IPS-18c (cell line): Measurements from ENCODE around the gene PLAAT3.
"Not testable (repeated sequence)": the region's sequence is repeated elsewhere in the genome, so short reads cannot be mapped to it uniquely, and the experiment has no call there.

Source experiments
- H3K4me3 ChIP-seq: 2 replicates; pipeline ENCODE4 v1.7.0; 2013; ENCODE audit warnings: low read depth, mild to moderate bottlenecking, low read length, moderate library complexity; ENCODE audit not compliant: insufficient read depth
- H3K9me3 ChIP-seq: one replicate; pipeline ENCODE4 v1.6.1; 2013; ENCODE audit warnings: mild to moderate bottlenecking, low read length, moderate library complexity; ENCODE audit not compliant: control insufficient read depth, insufficient read depth

Gene PLAAT3

DNA sequence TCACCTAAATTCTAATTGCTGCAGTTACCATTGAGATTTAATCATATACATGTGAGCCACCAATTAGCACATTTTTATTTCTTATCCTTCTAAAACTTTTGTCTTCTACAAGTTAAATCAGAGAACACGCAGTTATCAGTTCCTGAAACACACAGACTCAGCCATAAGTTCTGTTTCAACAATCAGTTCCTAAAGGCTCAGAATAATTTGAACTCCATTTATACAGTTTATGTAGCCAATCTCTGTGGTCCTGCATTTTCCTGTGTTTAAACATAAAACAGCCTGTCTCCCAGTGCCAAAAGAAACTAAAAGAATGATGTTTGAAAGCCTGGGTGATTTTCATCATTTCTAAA is 2.9 kb downstream of the PLAAT3 start:
- no peak overlapping the region for H3K4me3 ChIP-seq
- H3K9me3 ChIP-seq, result no peaks in the 10 kb centered on the region

DNA sequence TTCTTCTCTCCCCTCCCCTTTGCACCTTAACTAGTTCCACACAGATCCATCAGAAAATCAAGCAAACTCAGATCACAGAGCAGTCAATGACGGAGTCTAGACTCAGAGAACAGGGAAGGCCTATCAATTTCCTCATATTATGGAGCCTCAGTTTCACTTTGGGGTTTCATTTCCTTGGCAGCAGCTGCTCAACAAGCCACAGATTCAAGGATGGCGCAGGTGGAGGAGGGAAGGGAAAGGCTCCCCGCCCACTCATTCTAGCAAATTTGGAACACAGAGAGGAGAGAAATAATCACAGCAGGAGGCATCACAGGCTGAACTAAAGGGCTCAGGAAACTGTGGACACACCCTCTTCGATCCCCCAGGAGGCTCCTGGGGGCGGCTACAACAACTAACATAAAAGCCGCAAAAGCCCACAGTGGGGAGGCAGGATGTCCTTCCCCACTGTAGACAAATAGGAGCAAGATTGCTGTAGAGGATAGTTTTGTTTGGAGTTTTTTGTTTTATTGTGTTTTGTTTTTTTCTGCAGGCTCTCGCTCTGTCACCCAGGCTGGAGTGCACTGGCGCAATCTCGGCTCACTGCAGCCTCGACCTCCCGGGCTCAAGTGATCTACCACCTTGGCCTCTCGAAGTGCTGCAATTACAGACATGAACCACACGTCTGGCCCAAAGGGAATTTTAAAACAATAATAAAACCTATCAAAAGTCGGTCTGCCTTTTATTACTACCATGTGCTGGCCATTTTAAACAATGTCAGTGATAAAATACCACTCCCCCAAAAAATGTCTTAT is 3.4 kb downstream of the PLAAT3 start:
- Histone ChIP-seq H3K4me3 (peak overlapping the region; percentile 2), H3K9me3 (no peaks in the 10 kb centered on the region)

DNA sequence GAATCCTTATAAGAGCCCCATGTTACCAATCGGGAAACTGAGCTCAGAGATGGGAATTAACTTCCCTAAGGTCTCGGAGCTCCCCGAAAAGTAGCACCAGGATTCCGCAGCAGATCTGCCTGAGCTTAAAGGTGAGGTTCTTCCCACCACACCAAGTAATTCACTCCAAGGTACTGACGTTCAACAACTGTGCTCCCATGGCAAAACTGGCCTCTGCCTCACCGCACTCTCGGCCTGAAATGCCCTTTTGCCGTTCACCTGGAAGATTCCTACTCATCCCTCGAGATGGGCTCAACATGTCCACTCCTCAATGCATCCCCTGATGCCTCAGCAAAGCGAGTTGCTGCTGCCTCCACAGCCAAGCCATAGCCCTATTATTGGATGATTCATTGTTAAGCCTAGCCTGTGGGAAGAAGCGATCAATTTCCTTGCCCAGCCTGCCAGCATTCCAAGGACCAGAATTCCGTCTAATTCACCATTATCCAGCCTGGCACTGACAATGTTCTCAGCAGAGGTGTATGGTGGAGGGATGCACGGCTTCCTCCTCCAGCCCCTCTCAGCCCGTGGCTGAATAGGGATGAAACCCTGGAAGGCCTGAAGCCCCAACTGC is 4.2 kb downstream of the PLAAT3 start:
- H3K9me3 ChIP-seq, result no peaks in the 10 kb centered on the region
- H3K4me3 ChIP-seq, result peak overlapping the region; percentile 2; the same call in 1 of the 2 replicates

DNA sequence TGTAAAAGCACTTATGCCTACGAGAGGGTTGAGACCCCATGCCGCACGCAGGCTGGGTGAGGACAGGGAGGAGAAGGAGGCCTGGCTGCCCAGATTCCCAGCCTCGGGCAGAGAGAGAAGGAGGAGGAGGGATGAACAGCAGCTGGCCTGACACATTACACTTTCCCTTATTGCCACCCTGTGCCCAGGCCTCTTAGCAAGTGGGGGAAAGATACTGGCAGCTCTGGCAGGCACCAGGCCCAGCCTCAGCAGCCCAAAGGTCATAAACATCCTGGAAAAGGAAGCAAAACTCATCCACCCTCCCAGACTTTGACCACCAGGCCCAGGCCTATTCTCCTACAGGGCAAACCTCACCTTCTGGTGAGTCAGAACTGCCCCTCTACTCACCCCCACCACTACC is 4.7 kb downstream of the PLAAT3 start:
- H3K4me3 ChIP-seq, result no peak overlapping the region
- H3K9me3 ChIP-seq, result no peaks in the 10 kb centered on the region

DNA sequence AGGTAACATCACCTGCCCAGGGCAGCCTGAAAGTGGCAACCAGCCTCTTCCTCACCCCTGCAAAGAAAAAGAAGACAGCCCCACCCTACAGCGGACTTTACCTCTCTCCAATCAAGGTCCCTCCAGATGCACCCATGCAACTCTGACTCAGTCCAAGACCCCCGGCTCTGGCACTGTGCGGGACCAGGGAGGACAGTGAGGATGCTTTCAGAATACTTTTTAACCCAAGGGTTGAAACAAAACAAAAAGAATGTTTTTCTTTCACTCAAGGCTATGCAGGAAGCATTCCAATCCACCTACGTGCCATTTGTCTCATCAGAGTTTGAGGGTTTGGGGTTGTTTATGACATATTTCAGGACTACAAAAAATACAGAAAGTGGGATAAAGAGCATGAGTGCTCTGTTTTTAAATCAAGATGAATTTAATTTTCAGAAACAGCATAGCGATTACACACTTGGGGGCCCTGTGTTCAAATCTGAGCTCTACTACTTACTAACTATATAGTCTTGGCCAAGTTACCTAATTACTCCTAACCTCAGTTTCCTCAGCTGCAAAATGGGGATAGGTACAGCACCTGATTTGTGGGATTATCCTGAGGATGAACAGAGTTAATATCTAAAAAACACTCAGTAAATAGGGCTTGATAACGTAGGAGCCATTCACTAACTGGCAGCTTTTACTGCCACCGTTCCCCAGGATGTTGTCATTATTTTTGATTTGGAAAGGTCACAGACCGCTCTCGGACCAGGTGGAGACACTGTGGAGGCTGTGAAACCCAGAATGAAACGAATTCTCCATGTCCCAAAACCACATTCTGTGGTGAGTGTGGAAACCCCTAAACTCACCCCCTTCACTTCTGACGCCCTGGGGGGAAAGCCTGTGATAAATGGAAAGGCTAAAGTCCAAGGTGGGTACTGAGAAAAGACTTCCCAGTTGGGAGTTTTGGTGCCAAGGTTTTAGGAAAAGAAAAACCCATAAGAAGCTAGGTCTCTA is 5.6 kb downstream of the PLAAT3 start:
- H3K4me3 ChIP-seq, result no peak overlapping the region
- H3K9me3 ChIP-seq, result no peaks in the 10 kb centered on the region

DNA sequence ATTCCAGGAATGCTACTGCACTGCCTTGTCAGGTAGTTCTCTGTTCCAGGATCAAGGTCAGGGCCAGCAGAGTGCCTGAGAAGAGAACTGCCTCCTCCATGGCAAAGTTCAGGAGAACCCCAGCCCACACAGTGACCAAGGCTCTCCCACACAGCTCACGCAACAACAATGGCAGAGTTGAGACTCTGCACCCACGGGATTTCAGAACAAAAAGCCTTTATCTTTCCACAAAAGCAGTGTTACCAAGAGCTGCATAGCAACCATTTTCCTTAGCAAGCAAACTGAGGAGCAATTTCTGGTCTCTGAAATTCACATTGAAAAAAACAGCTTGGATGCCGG is 11.1 kb downstream of the PLAAT3 start:
- H3K9me3 ChIP-seq, result no peaks in the 10 kb centered on the region
- H3K4me3 ChIP-seq, result no peak overlapping the region

DNA sequence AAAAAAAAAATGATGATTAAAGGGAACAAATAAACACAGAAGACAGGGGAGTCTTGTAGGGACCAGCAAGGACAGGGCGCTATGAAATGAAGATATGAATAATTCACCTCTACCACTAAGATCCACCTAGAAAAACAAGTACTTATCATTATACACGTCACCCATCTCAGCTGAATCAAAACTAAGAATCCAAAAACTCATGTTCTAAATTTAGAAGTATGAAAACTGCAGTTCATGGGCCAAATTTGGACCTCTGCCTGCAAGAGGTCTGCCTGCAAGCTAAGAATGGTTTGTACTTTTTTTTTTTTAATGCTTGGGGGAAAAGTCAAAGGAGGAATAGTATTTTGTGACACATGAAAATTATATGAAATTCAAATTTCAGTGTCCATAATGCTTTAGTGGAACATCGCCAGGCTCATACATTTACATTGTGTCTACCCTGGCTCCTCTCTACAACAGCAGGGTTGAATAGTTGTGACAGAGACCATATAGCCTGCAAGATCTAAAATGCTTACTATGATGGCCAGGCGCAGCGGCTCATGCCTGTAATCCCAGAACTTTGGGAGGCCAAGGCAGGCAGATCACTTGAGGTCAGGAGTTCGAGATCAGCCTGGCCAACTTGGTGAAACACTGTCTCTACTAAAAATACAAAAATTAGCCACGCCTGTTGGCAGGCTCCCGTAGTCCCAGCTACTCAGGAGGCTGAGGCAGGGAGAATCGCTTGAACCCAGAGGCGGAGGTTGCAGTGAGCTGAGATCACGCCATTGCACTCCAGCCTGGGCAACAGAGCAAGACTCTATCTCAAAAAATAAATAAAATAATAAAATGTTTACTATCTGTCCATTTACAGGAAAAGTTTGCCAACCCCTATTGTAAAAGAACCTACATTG is 11.7 kb downstream of the PLAAT3 start:
- not testable (repeated sequence) for H3K4me3 ChIP-seq, H3K9me3 ChIP-seq

DNA sequence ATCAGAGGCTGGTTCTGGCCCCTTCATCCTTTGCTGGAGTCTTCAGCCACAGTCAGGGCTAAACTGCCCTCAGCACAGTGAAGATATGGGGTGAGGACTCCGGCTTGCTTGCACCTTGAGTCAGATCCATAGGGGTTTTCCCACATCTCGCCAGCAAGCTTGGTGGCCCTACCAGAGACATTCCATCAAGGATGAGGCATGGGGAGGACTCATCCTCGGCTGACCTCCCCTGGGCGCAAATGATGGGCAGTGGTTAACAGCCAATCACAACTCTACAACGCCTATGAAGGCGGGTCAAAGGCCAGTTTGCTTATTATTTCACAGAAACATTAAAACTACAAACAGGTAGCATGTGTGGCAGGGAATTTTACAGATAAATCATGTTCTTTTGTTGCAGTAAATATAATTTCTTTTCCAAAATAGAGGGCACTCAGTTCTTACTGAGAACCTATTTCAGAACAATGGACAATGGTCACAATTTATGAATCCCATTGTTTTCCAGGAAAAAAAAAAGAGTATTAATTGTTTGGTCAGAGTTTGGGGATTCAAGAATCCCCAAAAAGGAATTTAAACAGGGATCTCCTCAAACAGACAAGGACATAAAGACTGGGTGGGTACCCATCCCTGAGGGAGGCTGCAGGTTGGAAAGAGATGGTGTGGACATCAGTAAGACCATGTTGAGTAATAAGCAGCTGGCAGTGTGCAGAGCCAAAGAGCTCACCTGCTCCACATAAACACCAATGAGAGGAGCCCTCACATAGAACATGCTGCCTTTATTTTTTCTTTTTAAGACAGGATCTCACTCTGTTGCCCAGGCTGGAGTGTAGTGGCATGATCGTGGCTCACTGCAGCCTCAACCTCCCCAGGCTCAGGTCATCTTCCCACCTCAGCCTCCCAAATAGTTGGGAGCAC is 14.8 kb downstream of the PLAAT3 start:
- H3K9me3 ChIP-seq, result no peaks in the 10 kb centered on the region
- H3K4me3 ChIP-seq, result no peak overlapping the region

DNA sequence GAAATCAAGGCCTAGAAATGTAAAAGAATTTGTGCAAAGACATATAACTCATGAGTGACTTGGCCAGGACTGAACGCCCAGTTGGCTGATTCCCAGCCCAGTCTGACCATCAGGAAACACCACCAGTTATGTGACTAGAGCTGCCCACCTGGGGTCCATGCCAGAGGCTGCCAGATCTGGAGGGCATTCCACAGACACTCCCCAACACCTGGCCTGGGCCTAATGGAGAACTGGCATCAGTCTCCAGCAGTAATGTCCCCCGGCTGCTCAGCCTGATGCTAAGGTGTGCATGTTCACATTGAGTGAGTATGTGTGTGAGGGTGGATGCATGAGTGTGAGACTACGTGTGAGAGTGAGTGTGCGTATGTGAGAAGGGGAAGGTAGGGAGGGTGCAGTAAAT is 15.7 kb downstream of the PLAAT3 start:
- Histone ChIP-seq H3K9me3 (no peaks in the 10 kb centered on the region), H3K4me3 (no peak overlapping the region)

DNA sequence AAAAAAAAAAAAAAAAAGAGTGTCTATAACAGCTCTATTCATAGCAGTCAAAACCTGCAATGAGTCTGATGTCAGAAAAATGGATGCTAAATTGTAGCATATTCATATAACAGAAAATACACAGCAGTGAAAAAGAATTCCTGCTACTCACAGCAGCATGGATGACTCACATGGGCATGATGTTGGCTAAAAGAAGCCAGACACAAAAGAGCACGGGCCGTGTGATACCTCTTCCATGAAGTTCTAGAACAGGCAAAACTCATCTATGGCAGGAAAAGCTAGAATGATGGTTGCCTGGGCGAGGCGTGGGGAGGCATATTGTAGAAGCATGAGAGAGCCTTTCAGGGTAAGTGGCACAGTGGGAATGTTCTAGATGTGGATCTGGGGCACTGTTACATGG is 18.9 kb downstream of the PLAAT3 start:
- no peaks in the 10 kb centered on the region for H3K9me3 ChIP-seq
- no peak overlapping the region for H3K4me3 ChIP-seq

DNA sequence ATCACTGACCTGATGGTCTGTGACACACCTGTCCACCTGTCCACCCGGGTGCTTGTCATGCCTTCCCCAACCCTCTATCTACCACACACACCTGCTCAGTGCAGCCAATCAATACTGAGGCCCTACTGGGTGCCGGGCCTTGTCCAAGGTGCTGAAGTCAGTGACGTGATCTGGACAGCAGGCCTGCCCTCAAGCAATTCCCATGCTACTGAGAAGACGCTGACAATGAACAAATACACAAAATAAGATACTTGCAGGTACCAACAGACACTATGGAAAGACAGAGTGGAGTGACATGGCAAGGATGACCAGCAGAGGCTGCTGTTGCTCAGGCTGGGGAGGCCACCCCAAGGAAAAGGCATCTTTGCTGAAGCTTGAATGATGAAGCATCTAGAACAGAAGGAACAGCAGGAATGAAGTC is 21.2 kb downstream of the PLAAT3 start:
- Histone ChIP-seq H3K4me3 (no peak overlapping the region), H3K9me3 (no peaks in the 10 kb centered on the region)

DNA sequence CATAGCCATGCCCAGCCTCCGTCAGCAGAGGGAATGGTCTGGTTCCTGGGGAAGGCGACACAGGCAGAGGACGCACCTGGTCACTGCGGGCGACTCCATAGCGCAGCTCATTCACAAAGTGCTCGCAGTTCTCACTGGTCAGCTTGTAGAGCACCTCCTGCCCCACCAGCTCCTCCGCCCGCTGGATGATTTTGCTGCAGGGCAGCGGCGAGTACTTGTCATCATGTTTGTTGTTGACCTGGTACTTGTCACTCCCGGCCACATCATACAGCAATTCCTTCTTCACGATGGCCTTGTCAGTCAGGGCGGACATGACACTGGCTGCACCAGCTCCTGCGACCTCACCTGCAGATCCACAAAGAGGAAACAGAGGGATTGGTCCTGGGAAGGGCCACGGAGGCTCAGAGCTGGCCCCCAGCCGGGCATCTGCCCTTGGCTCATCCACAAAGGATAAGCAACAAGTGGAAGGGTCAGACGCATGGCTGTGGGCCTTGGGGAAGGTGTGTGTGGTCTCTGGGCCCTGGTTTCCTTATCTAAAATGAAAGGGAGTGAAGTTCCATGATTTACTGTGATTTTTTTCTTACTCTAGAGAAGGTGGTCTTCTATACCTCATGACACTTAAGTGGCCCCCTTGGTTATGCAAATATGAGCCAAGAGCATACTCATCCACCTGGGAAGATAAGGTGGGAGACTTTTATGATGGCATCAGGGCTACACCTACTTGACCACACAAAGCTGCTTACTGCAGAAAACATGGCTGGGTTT is 24.0 kb downstream of the PLAAT3 start:
- no peaks in the 10 kb centered on the region for H3K9me3 ChIP-seq

DNA sequence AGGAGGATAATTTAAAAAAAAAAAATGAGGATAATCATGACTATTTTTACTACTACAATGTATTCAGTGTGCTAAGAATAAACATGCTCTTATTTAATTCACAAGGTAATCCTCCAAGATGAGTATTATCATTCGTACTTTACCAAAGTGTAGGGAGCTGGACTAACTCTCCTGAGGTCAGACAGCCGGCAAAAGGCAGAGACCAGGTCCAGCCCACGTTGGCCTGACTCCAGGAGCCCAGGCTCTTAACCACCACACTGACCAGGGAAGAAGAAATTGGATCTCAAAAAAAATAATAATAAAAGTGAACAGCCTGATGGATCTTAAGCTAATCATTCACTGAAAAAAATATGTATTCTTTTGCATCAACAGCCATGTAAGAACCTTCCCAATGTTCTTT is 25.2 kb downstream of the PLAAT3 start:
- no peak overlapping the region for H3K4me3 ChIP-seq
- H3K9me3 ChIP-seq, result no peaks in the 10 kb centered on the region

More for the DNA sequence above, 24.0 kb downstream of the PLAAT3 start:
- no peak overlapping the region for H3K4me3 ChIP-seq

DNA sequence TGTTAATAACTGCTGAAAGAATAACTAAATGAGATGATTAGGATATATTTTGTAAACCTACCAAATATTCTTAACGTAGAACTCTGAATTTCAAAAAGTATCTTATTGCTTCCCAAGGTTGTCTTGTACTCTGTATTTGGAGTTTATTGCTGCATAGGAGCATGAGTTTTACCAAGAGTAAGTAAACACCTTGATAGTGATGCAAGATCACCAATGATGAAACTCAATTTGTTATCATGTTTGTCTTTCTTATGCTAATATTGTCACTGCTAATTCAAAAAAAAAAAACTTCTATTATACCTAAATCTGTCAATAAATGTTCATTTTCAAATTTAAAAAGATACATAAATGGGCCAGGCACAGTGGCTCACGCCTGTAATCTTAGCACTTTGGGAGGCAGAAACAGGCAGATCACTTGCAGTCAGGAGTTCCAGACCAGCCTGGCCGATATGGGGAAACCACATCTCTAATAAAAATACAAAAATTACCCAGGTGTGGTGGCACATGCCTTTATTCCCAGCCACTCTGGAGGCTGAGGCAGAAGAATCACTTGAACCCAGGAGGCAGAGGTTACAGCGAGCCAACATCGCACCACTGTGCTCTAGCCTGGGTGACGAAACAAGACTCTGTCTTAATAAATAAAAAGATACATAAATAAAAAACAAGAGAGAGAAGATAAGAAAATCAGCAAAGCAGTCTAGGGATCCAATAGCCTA is 27.6 kb downstream of the PLAAT3 start:
- Histone ChIP-seq H3K9me3 (peaks cover 5% of the 10 kb centered on the region), H3K4me3 (no peak overlapping the region)

DNA sequence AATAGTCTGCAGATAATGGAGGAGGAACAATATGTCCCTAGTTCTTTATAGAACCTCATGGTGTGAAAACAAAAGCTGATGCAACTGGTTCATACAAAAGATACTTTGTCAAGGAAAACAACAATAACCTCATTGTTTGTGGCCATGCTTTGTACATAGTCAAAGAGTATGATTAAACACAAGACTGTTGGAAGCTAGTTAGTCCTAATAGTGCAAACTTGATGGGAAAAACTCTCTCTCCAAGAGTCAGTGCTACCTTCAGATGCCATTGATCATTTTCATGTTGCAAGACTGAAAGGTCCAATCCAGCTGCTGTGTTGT is 30.9 kb downstream of the PLAAT3 start:
- Histone ChIP-seq H3K9me3 (peaks cover 11% of the 10 kb centered on the region), H3K4me3 (no peak overlapping the region)
